ENCODE data around the gene TGM4.
"Not testable (repeated sequence)": the region's sequence is repeated elsewhere in the genome, so short reads cannot be mapped to it uniquely, and the experiment has no call there.

TGM4 gene

DNA sequence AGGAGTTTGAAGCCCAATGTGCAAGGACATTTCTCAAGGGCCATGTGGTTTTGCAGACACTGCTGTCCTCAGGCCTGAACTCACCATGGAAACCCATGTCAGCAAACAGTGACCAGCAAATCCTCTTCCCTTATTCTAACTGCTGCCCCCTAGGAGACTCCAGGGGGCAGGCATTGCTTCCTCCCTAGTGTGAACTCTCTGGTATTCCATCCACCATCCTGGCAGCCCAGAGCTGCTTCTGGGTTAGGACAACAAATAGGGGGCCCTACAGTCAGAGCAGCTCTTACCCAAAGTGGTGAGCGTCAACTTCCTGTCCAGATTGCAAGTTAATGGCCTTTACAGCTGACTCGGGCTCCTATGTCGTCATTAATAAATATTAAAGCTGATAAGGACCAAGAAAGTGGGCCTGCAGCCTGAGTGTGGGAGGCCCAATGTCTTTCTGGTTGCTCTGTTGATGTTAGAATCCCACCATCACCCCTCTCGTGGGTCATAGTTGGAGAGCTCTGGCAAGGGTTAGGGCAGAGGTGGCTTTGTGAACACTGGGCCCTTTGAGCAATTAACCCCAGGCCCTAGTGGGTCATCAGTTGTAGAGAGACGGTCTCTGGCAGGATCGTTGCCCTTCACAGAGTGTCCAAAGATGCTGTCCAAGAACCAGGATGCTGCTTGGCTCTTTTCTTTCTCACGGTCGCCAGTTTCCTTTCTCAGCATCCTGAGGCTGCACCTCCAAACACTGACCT is 41.5 kb downstream of the TGM4 start:
- no peak for DNase-seq (ENCODE audit: low spot score)

DNA sequence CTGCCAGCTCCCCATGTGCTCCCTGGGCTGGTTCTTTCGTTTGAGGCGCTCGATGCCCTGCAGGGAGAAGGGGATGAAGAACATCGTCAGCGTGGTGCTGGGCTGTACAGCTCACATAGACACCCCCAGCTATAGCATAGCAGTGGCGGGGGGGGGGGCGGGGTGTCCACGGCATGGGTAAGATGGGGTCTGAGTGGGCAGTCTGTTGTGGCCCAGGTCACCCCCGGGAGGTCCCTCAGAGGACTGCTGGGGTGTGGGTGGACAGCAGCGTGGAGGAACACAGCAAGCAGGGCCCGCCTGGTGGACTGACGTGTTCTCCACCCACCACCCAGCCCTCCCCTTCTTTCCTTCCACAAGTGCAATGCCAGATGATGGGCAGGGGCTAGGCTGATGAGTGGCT is 43.7 kb downstream of the TGM4 start:
- DNase-seq (ENCODE audit: low spot score), result no peak

DNA sequence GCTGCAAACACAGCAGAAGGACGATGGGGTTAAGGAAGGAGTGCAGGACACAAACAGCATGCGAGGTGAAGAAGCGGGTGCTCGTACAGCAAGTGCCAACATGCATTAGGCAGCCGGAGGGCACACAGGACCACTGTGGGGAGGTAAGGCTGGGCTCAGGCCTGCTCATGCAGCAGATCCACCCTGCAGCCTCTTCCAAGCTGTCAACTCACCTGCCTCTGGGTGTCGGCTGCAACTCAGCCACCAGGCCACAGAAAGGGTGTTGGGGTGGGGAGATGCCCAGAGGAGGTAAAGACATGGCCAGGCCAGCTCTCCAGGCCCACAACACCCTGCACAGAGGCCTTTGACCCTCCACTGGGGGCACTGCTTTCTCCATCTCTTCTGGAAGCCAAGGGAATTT is 44.2 kb downstream of the TGM4 start:
- no peak for DNase-seq (ENCODE audit: low spot score)

DNA sequence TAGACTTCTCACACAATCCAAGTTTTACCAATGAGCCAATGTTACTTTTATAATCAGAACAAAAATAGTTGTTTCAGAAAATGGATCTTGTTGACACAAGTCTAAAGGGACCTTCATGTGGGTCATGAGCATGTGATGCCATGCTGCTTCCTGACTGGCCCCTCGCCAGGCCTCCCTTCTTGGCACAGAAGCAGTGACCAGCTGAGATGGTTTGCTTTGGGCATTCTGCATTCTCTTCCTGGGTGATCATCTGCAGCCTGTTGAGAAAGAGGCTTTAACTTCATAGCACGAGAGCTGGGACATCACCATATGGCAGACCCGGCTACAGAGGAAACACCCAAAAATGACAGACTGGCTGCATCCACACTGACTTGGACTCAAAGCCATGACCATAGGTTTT is 45.7 kb downstream of the TGM4 start:
- DNase-seq (ENCODE audit: low spot score), result no peak

DNA sequence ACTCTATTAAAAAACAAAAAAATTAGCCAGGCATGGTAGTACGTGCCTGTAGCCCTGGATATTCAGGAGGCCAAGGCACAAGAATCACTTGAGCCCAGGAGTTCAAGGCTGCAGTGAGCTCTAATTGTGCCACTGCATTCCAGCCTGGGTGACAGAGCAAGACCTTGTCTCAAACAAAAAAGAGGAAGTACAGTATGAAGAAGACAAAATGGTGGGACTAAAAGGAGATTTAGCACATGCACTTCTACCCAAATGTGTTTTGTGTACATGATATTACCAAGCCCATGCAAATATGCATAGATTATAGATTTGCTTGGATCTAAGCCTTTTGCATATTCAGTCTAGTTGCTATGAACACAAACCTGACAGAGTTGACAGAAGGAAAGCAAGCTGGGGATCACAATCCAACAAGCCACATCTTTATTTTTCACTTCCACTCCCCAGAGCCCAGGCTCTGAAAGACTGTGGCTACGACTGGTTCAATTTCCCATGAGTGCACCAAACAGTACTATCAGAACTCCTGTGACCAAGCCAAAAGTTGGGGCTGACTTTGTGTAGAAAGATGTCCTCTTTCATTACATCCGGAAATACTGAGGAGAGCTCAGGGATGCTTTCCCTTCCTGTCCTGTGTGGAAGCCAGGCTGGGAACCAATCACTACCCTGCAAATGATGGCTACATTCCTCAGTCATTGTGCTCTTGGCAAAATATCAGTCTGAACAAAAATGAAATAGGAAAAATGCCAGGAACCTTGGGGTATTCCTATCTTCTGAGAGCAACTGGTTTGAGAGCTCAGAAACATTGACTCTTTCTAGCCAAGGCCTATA is 49.4 kb downstream of the TGM4 start:
- DNase-seq (ENCODE audit: low spot score), result no peak

DNA sequence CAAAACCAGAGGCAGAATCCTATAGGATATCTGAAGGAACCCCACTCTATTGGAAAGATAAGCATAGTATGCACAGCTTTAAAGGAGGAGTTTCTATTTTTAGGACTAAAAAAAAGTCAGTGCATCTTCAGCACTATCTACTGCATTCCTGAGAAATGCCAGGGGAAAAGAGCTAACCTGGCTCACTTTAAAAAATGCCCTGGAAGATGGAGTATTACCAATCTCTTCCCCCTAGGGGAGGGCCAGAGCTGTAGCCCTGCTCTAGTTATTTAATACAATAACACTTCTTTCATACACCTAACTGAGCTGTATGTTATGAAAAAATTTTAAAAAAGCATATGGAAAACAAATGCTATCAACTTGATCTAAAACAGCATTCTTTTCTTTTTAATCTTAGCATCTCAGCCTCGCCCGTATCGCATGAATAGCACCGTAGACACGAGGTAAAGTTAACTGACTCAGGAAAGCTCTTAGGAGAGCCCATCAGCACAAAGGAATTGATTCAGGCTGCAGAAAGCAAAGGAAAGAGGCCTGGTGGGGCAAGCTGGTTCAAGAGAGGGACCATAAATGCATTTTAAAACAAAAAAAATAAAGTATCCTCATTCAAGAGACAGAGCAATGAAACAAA is 50.2 kb downstream of the TGM4 start:
- no peak for DNase-seq (ENCODE audit: low spot score)

DNA sequence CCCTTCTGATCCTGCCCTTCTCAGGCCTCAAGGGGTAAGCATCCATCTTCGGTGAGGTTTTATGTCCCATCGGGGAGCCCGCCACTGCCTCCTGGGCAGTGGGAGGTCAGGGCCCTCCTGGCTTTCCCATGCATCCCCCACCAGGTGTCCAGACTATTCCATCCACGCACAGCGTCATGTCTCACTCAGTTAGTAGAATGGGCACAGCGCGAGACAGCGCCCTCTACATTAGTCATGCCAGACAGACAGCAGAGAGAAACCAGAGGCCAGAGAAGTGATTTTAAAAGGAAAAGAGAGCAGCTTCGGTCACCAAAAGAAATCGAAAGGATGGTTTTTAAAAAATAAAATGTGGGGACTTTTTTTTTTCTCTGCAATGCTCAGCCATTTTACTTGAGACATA is 51.8 kb downstream of the TGM4 start:
- DNase-seq (ENCODE audit: low spot score), result no peak

DNA sequence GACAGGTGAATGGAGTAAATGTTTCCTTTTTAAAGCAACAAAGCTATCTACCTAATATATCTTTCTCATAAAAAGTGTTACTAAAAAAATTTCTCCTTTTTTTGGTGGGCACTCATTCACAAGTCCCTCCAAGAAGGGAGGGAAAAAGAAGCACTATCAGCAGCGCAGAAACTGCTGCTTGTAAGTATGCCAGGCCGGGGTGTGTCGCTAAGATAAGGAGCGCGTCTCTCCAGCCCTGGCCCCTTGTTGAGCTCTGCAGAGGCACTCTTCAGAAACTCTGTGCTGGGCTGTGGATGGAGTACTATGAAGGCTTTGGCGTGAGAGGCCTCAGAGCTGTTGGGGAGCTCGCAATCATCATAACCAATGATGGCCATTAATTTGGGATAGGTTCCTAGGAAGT is 52.5 kb downstream of the TGM4 start:
- no peak for DNase-seq (ENCODE audit: low spot score)

DNA sequence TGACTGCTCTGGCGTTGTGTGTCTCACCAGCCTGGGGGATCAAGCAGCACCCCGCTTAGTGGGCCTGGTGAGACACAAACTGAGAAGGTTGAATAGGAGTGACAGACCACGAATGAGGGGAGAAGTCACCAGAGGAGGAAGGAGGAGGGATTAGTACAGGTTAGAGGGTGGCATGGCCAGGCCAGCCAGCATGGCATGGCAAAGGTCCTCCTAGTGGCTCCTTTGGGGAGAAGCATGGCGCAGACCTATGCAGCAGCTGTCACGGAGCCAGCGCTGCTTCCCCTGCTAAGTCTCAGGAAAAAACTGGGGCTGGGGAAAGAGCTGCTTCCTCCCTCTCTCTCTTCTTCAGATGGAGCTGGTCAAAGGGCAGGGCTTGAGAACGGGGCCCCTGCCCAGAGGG is 53.0 kb downstream of the TGM4 start:
- no peak for DNase-seq (ENCODE audit: low spot score)

DNA sequence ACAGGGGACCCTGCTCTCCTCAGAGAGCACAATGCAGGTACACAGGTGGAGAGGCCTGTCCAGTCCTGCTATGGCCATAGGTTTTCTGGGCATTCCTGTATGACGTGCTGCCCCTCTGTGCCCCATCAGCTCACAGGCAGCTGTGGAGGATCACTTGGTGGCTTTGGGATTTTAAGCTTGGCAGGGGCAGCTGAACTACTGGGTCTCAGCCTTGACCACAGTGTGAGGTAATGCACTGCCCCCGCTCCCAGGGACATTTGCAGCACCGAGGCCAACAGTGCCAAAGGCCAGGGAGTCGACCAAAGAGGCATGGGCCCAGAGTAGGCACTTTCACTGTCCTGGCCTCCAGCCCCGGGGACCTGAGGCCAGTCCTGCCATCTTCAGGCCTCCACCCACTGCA is 55.4 kb downstream of the TGM4 start:
- no peak for DNase-seq (ENCODE audit: low spot score)

DNA sequence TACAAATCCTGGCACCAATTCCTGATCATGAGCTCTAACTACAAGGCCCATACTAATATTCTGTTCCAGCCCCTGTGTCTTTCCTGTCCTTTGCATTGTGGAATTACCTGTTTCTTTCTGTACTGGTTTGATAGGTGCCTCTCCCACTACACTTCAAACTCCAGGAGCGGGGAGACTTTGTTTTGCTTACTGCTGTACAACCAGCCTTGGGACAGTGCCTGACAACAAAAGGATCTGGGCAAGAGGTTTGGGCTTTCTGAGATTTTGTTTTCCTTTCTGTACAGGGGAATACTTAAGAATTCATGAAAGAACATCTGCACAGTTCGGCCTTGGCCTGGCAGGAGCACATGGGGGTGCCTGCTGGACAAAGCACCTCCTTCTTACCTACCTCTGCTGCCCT is 56.5 kb downstream of the TGM4 start:
- no peak for DNase-seq (ENCODE audit: low spot score)

DNA sequence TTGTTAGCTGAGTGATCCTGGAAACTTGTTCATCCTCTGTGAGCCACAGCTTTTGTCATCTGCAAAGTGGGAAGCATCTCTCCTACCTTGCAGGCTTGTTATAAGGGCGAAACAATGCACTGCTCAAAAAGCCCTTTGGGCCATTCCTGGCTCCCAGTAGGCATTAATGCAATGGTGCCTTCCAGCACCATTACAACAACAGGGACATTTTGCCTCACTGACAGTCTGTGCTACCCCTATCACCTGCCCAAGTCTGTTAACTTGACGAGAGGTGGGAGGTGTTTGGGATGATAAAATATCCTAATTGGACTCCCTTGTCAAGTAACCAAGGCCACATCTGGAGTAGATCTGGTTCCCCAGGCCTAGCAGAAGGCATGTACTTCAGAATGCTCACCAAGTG is 57.4 kb downstream of the TGM4 start:
- no peak for DNase-seq (ENCODE audit: low spot score)

DNA sequence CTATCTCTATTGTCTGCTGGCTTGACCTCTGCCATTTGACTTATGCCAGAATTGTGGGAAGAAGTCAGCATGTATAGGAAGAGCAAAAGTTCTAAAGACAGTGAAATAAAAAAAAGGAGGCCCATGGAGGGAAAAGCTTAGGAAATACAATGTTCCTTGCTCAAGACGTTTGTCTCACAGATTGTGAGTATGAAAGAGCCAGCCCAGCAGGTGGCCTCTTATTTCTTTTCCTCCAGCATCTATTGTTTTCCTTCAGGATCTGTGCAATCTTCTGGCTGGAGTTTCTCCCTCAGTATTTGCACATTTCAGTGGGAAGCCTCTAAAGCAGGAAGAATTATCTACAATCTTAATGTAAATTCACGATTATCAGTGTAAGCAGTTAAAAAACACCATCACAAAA is 57.9 kb downstream of the TGM4 start:
- no peak for DNase-seq (ENCODE audit: low spot score)

DNA sequence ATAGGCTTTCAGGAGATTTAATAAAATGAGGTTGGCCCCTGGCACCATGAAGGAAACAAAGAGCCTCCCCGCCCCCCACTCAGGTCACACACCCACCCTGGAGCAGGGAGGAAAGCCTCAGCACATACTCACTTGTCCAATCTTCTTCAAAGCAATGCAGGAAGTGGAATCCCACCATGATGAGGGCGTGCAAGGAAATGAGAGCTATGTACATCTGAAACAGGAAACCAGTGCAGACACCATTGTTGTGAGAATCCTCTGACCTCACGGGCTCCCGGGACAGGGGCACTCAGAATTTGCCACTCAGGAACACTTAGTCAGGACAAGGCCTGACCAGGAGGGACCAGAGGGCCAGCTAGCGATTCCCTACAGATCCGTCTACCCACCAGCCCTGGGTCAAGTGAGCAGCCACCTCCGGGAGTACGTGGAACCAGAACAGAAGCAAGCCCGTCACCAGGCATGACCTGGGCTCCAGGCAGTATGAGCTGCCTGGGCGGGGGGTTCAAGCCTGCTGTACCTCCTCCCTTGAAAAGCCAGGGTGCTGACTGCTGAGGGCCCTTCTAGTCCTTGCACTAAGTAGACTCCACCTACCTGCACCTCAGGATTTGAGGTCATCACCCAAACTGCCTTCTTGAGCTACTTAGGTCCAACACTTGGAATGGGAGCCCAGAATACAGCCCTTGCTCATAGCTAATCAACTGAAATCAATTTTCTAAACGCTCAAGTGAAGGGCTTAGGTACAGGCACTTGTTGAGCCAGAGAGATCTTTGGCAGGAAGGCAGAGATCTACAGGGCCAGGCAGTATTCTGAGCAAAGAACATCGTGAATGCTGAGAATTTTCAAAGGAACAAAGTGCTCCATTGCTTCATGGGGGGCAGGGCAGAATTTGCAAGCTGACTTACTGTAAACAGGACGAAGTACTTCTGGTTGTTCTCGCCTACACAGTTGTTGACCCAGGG is 58.9 kb downstream of the TGM4 start:
- no peak for DNase-seq (ENCODE audit: low spot score)

DNA sequence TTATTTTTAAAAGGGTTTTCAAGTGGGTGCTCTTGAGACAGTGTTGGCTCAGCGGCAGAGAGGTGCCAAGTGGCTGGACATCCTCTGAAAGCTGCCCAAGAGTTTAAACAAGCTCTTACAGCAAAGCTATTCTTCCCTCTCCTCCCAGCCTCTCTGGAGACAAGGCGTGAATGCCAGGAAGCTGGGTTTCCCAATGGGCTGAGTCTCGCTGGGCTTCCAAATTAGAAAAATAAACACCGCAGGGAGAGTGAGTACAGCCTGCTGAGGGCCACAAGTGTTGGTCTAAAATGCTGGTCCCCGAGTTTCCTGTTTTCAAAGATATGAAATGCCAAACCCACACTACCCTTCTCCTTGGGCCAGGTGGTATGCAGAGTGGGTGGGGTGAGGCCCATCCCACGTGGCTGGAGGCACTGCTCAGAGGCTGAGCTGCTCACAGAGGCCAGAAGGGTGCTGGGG is 65.2 kb downstream of the TGM4 start:
- DNase-seq (ENCODE audit: low spot score), result no peak

DNA sequence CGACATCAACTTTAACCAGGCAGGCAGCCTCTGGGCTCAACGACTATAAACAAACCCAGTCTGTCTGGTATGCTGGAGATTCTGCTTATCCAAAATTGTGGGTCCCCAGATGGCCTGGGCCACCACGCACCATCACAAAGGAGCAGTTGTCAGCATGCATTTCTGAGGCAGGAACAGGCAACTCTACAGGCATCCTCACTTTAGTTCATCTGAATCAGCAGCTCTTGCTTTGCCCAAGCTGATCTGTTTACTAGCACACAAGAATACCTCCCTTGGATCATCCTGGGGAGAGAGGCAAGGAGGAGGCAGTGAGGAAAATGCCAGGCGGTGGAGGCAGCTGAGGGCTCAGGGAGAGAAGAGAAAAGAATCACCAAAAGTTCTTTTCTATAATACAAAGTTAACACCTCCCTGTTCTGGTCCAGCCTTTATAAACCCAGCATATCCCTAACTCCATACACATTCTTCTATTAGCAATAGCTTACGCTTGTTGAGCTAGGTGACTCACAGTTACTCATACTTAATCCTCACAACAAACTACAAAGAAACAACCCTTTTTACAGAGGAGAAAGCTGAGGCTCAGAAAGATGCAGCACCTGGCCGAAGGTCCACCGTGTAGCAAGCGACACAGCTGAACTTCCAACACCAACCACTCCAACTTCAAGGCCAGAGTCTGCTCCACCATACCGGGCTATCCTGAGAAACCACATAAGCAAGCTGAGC is 68.0 kb downstream of the TGM4 start:
- no peak for DNase-seq (ENCODE audit: low spot score)

DNA sequence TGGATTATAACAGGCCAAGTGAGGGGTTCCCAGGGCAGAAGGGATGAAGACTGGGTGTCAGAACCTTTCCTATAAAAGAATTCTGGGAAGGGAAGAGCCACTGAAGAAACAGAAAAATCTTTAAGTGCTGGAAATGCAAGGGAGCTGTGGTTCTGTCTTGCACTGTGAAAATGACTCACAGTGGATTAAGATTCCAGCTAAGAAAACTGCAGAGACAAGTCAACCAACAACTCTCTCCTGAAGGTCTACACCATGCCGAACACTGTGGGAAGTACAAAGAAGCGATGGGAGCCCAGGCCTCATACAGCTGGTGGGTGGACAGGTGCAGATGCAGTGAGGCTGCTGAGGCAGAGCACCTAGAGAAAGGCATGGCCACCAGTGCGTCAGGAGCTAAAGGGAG is 73.8 kb downstream of the TGM4 start:
- DNase-seq (ENCODE audit: low spot score), result no peak

DNA sequence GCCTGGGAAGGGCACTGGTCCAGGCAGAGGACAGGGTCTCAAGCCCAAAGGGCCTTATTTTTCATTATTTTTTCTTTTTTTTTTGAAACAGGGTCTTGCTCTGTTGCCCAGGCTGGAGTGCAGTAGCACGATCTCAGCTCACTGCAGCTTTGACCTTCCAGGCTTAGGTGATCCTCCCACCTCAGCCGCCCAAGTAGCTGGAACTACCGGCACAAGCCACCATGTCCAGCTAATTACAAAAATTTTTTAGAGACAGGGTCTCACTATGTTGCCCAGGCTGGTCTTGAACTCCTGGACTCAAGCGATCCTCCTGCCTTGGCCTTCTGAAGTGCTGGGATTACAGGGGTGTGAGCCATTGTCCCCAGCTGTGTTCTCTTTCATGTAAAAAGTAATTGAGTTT is 75.4 kb downstream of the TGM4 start:
- not testable (repeated sequence) for DNase-seq (ENCODE audit: low spot score)

DNA sequence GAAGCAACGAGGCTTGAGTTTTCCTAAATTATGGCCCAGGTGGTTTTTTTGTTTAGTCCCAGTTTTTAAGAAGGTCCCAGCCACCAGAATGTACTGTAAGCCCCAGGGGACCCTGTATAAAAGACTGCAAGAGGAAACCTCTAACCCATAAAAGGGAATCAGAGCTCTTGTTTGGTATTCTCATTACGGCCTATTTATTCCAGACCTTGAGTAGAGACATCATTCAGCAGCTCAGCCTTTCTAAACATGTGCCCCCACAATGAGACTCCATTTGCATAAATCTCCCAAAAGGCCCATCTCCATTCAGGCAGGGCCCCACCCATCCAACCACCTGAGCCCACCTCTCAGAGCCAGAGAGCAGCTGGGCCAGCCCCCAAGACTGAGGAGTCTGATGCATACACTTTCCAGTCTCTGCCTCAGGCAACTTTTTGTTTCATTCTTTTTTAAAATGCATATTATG is 75.9 kb downstream of the TGM4 start:
- DNase-seq (ENCODE audit: low spot score), result no peak

DNA sequence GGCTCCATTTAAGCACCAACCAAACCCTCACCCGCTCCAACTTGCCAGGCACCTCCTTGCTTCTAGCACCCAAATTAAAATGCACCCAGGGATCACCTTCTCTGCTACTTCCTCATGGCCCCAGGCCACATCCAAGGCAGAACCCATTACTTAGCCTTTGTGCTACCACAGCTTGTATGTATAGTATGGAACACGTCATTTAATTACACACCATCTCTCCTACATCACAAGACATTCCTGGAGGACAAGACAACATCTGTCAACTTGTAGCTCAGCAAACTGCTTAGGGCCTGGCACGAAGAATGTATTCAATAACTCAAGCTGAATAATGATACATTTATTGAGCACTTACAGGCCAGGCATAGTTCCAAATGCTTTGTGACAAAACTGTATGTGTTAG is 78.3 kb downstream of the TGM4 start:
- no peak for DNase-seq (ENCODE audit: low spot score)

DNA sequence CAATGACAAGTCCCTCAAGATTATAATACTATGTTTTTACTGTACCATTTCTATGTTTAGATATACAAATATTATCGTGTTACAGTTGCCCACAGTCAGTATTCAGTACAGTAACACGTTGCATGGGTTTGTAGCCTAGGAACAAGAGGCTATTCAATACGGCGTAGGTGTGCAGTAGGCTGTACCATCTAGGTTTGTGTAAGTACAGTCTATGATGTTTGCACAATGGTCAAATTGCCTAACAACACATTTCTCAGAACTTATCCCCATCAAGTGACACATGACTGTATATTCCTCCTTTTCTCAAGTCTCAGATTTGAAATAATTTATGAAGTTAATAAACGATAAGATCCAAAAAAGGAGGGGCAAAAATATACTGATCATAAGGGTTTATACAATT is 79.9 kb downstream of the TGM4 start:
- no peak for DNase-seq (ENCODE audit: low spot score)

All from left forelimb (tissue), 1 donor.